GM12875 (cell line): ENCODE results near the gene MCF2L2.
"Not testable (repeated sequence)": the region's sequence is repeated elsewhere in the genome, so short reads cannot be mapped to it uniquely, and the experiment has no call there.

ENCODE experiments used
- H3K4me3 ChIP-seq: one replicate; pipeline ENCODE4 v1.5.1; 2011; ENCODE audit warnings: low read depth, low read length, control low read depth
- TF ChIP-seq, protein P1 (sequence below): IDR thresholded peaks from 2 replicates; pipeline ENCODE4 v1.5.1; 2011; ENCODE audit warnings: low read depth, mild to moderate bottlenecking, control low read depth, inconsistent platforms, low read length, moderate library complexity, borderline replicate concordance; ENCODE audit not compliant: insufficient read depth

Gene MCF2L2

DNA sequence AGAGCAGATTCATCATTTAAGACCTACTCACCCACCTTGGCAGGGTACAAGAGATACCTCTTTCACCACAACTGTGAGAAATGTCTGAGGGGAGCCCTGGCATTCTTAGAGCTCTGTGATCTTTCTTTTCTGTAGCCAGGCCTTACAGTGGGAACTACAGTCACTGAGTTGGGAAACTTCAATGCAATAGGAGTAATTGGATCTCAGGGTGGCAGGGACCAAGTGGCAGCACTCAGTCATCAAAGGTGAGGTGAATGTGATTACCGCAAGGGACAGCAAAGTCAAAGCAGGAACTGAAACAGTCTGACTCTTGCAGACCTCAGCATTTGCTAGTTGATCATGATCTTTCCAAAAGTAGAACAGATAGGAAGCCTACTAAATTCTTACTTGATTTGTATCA, 7.2 kb upstream of the MCF2L2 start:
- no peak overlapping the region for H3K4me3 ChIP-seq
- TF ChIP-seq, protein P1, sequence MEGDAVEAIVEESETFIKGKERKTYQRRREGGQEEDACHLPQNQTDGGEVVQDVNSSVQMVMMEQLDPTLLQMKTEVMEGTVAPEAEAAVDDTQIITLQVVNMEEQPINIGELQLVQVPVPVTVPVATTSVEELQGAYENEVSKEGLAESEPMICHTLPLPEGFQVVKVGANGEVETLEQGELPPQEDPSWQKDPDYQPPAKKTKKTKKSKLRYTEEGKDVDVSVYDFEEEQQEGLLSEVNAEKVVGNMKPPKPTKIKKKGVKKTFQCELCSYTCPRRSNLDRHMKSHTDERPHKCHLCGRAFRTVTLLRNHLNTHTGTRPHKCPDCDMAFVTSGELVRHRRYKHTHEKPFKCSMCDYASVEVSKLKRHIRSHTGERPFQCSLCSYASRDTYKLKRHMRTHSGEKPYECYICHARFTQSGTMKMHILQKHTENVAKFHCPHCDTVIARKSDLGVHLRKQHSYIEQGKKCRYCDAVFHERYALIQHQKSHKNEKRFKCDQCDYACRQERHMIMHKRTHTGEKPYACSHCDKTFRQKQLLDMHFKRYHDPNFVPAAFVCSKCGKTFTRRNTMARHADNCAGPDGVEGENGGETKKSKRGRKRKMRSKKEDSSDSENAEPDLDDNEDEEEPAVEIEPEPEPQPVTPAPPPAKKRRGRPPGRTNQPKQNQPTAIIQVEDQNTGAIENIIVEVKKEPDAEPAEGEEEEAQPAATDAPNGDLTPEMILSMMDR, result 0 out of 2 replicates have a peak, but pooled peaks have one; percentile 18

DNA sequence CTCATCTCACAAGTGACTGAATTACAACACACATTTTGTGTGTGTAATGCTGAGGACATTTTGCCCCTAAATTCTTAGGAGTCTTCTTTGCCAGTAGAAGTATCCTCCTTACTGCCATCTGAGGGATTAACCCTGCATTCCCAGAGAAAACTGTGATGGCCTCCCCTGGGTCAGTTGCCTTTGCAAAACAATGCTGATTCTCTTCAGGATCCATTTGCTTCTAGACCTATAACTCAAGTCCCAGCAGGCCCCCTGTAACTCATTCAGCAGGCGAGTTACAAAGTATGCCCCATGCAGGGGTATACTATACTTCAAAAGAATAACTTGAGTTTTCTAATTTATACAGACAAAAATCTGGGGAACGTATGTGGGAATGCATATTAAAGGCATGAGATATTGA, 6.6 kb upstream of the MCF2L2 start:
- no peak overlapping the region for H3K4me3 ChIP-seq
- TF ChIP-seq, protein P1, result no peak

DNA sequence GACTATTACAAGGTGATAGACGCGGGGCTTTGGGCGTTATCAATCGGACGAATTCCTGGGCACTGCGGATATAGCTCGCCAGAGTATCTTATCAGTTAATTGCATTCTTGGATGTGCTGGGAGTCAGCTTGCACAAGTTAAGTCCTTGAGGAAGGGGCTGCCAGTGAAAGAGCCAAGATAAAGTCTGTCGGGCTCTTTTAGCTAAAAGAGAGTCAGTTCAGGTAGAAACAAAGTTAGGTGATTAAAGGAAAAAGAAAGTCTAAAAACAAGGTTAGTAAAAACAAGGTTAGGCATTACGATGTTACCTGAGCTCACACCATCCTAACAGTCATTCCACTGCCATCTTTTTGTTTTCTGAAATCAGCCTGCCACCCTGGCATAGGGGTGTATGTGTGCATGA, 6.1 kb upstream of the MCF2L2 start:
- no peak overlapping the region for H3K4me3 ChIP-seq
- TF ChIP-seq, protein P1, result no peak

DNA sequence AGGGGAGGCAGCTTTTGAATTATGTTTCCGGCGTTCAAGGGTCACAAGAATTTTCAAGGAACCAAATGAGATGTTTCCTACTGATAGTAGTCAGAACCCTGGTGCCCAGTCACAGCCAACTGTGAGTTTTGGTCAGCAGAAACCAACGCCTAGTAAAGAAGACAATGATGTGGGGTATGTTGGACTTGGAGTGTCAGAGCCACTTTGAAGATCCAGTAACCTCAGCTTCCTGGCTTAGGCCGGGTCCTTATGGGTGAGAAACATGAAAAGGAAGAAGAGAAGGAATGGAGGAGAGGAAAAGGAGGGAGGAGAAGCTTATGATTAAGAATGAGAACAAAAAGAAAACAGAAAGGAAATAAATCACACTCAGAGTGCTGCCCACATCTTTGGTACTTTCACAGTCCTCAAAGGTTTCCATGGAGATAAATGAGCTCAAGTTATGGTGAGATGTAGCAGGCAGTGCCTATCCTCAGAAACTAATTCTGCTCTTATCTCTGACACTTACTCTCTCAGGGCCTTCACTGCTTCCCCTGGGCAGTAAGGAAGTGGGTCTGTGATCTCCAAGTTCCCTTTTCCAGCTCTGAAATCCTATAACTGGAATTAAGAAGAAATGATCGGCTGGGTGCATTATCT, 2.0 kb upstream of the MCF2L2 start:
- TF ChIP-seq, protein P1, result no peak
- H3K4me3 ChIP-seq, result no peak overlapping the region

DNA sequence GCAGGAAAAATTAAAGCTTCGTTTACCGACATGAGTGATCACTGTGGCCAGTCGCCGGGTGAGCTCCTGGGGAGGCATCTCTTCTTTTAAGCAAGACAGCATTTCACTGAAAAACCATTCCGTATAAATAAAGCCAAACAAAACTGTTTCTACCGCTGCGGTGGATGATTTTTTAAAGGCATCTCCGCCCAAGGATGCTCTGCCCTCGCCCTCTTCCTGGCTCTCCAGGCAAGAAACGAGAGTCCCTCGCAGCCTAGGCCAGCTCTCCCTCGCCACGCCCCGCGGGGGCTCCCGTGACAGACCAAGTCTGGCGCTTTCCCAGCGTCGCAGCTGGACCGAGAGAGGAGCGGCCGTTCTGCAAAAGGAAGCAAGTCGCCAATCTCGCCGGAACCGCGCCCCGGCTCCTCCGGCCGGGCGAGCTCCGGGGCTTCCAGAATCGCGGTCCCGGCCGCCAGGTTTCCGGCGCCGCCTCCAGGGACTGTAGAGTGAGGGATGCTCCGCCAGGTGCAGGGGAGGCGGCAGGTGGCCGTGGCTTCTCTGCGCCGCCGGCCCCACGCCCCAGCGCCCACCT, 458 bp downstream of the MCF2L2 start:
- H3K4me3 ChIP-seq, result peak overlapping the region; percentile 60
- TF ChIP-seq, protein P1, result no peak

DNA sequence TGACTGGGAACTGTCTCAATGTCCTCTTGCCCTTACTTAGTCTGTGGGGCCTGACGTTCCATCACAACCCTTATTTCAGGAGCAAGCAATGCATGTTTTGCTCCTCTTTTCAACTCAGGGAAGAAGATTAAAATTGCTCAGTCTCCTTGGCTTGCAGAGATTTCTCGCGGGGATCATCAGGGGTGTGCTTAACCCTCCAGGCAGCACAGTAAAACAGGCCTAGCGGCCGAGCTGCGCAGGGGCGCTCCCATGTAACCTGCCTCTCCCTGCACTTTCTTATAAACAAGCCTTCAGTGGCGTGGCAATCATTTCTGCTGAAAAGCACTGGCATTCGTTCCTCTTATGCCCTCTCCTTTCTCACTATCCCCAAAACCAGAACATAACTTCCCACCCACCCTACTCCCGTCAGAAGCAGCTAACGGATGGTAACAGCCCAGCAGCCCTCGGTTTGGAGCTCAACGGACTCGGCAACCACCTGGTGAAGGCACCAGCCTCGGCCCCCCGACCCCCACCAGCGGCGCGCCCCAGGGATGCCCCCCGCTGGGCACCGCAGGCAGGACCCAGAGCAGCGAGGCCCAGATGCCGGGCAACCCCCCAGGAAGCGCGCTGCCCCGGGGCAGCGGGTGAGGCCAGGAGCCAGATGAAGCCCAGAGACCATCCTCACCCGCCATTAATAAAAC, 1.1 kb downstream of the MCF2L2 start:
- TF ChIP-seq, protein P1, result no peak
- no peak overlapping the region for H3K4me3 ChIP-seq

DNA sequence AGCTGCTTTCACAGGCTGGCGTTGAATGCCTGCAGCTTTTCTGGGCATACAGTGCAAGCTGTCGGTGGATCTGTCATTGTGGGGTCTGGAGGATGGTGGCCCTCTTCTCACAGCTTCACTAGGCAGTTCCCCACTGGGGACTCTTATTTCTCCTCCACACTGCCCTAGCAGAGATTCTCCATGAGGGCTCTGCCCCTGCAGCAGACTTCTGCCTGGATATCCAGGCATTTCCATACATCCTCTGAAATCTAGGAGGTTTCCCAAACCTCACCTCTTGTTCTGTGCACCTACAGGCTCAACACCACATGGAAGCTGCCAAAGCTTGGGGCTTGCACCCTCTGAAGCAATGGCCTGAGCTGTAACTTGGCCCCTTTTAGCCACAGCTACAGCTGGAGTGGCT, 9.6 kb downstream of the MCF2L2 start:
- not testable (repeated sequence) for H3K4me3 ChIP-seq
